Renal cortical epithelial cell (primary cell): ENCODE measurements around the gene ITGA11. TPM values are rescaled to one million over a fixed set of nuclear protein-coding genes. Genes with fewer than 3 reads are reported as not detected.

ENCODE experiments used
- DNase-seq: peaks from one replicate; pipeline ENCODE4 v3.0.0-alpha.2; 2011; ENCODE audit warnings: low read depth
- total RNA-seq: library from RNA; depleted of rRNA; stranded (reverse); fragments of >200 nt; gene quantifications from 2 replicates; pipeline ENCODE4 v1.2.3, GENCODE V29; 2014

ITGA11 gene
- total RNA-seq, 1 donor from 2014 or later, result 9.2 TPM

DNA sequence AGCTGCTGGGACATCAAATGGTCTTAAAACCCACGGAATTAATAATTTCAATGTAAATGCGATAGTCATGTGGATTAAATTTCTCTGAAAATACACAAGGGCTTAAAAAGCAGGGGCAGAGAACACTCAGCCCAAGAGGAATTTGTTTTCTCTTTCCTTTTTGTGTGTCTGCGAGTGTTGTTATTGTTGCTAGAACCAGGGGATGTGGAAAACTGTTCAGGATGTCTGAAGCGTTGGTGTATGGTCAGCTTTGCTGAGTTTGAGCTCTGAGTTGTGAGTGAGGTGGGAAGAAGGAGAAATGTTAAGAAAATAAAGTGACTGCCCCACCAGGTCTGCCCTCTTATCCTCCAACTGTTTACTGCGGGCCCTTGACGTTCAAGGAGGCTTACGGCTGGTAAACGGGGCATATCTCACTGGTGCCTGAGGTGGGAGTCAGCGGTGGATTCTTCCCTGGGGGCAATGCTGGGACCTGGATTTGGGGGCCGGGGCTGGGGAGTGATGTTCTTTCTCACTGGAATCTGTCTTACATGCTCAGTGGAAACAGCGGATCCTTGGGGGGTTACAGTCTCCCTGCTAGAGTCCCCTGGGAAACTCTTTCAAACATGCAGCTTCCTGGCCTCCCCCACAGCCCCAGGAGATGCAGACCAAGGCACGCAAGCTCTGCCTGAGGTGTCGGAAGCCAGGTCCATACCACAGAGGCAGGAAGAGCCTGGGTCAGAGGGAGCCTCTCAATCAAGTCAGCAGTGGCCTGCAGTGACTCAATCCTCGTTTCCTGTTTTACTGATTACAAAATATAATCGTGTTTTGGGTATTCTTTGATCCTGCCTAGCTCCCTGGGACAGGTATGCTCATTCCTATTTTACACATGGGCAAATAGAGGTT, 41.8 kb downstream of the ITGA11 start:
- peak; percentile 41 for DNase-seq

DNA sequence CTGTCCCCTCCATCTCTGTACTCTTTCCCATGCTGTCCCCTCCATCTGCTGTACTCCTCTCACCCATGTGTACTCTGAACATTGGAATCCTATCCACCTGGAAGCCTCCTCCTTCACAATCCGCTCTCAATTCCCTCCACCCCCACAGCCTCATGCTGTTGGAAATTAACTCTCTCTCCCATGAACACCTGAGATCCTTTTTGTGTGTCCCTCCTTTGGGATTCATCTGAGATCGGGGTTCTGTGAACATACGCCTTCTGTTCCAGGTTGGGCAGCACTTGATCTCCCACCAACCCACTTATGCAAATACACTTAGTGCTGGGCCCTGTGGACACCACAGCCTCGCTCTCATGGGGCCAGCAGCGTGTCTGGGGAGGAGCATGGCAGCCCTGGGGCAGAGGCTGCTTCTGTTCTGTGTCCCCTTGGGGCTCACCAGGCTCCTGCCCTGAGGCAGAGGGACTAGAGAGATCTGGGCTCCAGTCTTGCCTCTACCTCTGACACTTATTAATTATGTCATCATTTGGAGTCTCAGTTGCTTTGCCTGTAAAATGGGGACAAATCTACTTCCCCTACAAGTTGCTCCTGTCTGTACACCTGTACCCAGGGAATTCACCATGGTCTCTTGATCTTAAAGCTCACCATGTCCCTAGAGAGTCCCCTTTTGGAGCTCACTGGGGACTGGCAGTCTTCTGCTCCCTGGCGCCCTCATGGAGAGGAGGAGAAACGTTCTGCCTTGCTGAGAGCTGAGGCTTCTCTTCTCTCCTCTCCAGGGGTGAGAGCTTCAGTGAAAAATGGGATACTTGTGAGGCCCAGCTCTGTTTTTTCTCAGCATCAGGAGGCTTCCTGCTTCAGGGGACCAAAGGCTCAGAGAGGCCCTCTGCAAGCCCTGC, 42.7 kb downstream of the ITGA11 start:
- DNase-seq, result no peak

DNA sequence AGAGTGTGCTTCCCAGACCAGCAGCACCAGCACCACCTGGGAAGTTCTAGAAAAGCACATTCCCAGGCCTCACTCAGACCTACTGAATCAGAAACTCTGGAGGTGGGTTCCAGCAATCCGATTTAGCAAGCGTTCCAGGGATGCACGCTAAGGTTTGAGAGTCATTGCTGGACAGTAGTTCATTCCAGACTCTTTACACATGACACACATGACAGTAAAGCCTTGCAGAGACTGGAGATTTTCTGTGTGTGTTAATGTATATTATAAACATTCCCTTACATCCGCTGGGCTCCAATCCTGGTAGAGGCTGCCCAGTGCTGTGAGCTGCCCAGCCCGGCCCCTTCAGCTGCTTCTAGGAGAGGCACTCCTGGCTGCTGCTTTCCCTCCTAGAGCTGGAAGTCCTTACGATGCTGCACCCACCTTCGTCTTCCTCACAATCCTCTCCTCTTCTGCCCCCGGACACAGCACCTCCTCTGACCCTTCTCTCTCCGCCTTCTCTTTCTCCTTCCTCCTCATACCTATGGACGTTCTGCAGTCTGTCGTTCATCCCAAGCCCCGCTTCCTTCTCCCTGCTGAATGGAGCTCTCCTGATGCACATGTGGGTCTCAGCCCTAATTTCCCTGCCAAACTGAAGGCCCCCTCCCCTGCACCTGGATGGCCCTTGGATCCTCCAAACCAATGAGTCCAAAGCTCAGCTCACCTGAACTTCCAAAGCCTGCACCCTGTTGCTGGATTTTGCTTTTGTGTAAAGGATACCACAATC, 44.4 kb downstream of the ITGA11 start:
- DNase-seq, result no peak

DNA sequence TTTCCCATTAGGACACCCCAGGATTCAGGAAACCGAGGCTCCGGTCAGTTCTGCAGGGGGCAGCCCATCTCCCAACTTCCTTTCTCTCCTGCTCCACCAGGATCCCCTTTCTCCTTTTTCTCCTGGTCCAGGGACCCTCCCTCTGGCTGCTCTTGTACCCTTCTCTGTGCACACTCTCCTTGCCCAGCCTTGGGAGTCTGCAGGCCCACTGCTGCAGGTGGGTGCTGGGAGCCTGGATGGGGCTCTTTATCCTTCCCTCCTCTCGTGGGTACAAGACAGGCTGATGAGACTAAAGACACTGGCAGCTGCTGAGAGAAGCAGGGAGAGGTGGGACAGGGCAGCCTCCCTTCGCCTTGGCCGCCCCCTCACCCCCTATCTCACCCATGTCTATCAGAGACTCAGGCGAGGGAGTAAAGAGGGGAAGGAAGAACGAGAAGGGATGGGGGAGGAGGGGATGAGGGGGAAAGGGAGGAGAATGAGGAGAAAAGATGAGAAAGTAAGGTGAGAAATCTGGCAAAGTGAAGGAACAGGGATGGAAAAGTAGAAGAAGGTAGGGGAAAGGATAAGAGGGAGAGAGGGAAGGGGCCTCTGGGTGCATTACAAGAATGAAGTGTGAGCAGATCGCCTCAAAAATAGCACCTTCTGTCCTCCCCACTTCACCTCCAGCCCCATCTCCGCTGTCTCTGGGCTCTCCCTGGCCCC, 45.2 kb downstream of the ITGA11 start:
- DNase-seq, result no peak

DNA sequence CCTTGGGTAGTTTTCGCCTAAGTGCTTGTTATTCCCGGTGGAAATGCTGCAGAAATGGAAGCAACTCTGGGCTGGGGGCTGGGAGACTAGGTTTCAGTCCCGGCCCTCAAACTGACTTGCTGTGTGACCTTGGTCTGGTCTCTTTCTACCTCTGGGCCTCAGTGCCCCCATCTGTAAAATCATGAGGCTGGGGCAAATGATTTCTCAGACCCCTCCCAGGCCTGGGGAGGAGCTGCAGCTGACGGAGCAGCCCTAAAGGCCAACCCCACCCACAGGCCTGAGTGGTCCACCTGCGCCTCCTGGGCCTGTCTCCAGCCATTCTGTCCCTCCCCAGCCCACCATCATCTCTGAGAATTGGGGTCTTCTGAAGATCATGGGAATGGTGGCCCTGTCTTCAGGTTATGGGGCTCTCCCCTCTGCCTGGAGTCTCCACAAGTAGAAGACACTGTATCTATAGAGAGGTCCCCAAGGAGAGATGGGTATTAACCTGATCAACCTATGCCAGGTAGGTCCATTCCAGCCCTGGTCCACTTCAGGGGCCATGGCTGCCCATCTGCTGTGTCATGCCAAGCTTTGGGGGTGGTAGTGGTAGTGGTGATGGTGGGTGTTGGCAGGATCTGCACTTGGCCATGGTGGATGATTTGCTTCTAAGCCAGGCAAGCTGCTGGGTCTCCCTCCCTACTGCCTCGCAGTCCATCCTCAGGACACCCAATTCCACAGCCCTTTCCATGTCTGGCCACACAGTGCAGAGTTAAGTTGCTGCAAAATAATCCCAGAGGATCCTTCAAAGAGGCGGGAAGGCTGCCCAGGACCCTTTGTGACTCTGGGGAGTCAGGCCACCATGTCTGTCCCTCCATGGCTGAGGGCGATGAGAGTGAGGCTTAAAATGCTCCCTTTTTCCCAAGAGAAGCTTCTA, 46.0 kb downstream of the ITGA11 start:
- no peak for DNase-seq

DNA sequence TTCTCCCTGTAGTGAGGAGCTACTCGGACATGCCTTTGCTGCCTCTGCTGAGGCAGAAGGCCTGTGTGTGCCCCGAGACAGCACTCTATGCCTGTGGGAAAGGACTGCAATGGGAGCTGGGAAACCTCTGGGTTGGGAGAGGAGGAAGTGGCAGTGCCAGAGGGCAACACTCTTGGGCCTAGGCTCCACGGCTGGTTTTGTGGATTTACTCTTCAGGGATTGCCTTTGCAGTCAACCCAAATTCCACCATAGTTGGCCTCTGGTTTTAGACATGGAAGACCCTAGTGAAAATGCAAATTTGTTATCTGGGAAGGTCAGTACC, 46.8 kb downstream of the ITGA11 start:
- no peak for DNase-seq

DNA sequence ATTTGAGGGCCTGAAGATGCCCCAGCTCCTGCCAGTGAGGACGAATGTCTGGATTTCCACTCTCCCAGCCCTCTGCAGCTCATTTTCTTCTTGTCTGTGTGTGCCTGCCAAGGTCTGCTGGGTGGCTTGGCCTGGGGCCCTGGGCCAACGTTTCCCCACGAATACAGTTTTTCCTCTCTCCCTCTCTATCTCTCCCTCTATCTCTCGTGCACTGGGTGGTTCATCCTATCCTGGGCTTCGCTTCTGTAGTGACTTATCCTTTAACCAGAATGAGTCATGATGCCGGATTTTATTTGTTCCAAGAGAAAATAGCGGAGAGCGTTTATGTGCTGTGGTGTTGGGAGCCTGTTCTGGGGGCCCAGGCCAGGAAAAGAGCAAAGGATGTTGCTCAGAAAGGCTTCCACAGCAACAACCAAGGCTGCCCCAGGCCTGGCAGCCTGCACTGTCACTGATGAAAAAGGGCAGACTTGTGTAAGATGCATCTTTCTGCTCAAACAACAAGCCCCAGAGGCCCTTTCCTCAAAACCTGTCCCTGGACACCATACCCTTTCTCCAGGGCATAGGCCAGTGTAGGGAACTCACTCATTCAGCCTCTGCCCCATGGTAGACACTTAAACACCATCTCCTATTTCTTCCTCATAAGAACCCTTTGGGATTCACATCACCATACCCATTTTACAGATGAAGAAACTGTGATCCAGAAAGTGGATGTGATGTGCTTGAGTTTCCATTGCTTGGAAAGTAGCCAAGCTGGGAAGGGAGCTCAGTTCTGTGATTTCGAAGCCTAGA, 47.3 kb downstream of the ITGA11 start:
- peak; percentile 76 for DNase-seq

DNA sequence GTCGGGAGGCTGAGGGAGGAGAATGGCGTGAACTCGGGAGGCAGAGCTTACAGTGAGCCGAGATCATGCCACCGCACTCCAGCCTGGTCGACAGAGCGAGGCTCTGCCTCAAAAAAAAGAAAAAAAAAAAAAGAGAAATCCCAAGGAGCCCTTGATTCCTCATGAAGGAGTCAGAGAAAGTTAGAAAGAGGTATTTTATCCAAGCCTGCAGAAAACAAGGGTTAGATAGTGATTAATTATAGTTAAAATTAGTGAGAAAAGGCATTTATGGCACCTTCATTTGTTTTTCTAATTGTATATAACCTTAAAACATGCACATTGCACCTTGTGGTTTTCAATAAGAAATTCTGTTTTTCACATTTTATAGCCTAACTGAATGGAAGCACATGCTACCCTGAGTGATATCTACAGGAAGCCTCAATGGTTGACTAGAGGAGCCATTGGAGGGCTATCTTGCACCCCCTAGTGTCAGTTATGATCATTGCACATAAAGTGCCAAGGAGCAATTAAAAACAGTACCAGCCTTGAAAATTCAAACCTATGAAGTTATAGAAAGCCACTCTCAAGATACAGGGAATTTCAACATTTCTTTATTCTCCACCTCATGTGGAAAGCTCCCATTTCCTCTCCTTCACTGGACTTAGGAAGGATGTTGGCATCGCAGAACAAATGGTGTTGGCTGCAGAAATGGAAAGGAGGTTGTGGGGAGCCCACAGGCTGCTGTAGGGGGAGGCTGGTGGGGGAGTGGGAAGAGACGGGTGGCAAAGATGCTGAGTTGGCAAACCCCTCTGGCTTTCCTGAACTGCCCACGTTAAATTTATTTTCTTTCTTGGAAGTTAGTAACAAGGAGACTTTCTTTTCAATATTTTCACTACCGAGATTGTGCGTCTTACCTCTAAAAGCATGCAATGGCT, 48.5 kb downstream of the ITGA11 start:
- peak; percentile 35 for DNase-seq

DNA sequence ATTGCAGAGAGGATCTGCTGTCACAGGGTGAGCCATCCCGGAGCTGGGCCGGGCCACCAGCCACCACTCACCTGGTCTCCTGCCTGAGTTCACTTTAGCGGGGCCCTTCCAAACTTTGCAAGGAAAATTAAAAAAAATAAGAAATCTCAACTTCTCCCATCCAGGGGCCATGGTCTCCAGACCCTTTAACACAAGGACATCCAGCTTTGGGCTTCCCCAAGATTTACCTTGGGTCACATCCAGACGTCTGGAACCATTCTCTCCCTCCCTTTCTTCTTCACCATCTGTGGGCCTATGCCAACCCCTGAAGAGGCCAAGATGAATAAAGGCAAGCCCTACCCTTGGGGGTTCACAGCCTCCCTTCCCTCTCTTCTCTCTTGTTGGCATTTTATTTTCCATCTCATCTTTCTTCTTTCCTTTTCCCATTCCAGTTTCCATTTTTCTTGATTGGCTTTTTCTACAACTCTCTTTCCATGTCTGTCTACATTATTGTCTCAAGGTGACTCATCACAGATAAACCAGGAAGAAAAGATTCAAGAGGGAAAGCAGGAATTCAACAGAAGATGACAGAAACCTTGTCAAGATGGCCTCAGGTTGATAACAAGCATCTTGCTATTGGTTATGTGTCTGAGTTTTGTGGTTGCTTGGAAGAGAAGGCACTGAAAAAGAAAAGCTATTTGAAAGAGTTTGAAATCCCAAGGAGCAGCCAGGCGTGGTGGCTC, 49.5 kb downstream of the ITGA11 start:
- DNase-seq, result peak; percentile 19

DNA sequence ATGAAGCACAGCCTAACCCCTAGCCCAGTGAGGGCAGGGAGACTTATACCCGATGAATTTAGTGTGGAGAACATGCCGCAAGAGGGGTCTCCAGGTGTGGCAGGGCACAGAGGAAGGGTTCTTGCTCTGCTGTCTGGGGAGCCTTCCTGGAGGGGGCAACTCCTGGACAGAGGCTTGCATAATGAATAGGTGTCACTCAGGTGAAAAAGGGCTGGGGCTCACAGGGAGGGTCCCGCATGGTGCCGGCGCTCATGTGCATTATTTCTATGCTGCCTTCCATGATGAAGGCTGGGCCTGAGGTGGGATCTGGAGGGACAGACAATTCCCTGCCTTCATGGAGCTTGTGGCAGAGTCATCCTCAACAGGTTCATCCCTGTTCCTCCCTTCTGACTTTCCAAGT, 51.5 kb downstream of the ITGA11 start:
- no peak for DNase-seq

DNA sequence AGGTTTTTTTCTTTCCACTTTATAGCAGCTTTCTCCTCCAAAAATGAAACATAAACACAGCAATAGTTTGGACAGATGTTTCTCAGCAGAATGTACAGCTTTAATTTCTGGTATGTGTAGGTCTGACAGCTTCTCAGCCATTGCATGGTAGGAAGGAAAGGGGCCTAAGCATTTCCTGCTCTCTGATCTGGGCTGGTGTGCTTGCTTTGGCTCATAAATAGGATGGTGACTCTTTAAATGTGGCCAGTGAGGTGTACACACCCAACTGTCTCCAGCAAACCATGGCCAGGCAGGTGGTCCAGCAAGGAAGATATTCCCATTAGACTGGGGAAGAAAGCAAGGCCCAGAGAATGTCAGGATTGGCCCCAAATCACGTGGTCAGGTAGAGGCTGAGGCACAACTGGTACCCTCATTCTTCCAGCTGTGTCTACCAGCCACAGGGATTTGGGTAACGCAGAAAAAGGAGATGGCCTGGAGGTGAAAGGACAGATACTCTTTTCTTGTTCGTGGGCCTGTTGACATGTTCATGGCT, 52.1 kb downstream of the ITGA11 start:
- DNase-seq, result no peak

DNA sequence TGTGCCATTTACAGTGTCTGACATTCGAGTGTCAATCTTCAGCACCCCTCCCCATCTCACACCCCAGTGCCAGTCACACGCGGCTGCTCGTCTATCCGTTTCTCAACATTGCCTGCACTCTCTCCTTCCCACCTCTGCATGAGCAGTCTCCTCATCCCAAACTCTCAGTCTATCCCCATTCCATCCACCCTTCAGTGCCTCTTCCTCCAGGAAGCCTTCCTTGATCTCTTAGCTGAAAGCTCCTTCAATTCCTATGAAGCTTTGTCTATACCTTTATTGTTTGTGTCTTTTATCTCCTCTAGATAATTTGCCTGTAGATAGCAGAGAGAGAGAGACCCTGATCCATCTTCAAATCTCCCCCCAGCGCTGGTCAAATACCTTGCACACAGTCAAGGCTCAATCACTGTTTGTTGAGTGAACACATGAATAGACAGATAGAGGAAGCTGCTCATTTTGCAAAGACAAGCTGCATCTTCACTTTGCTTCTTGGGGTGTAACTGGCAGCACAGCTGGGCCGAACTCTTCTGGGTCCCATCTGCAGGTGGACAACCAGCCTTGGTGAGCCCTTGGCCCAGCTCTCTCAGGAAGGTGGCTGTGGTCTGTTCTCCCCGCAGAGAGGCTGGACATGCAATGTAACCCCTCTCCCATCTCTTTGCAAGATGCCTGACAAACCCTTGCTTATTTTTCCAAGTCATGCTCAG, 52.8 kb downstream of the ITGA11 start:
- DNase-seq, result no peak

DNA sequence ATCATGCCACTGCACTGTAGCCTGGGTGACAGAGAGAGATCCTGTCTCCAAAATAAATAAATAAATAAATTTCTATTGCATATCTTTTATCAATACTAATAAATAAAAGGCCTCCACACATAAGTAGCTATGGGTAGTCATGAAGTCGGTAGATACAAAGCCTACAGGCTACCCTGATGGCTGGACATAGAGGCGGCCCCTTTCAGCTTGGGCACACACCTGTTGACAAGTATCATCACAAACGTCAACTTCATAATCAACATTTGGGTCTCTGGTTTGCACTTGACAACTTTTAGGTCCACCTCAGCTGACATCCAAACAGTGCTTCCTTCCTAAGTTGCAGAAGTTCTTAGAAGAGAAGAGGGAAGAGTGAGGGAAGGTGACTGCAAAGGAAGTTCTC, 53.4 kb downstream of the ITGA11 start:
- no peak for DNase-seq

DNA sequence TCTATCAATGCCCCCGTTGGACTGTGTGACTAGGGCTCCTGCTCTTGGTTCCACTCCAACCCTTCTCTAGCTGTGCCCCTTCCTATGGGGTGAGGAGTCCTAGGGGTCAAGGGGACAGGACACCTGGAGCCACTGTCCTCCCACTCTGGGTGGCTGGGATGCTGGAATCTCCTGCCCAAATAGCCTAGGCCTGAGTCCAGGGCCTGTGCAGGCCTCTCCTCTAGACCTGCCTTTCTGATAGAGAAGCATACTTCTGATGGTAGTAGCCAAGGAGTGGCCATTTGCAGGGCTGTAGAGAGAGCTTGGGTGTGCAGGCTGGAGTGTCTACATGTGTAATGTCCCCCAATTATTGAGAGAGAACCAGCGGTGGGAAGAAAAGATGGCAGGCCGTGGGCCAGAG, 54.2 kb downstream of the ITGA11 start:
- no peak for DNase-seq

DNA sequence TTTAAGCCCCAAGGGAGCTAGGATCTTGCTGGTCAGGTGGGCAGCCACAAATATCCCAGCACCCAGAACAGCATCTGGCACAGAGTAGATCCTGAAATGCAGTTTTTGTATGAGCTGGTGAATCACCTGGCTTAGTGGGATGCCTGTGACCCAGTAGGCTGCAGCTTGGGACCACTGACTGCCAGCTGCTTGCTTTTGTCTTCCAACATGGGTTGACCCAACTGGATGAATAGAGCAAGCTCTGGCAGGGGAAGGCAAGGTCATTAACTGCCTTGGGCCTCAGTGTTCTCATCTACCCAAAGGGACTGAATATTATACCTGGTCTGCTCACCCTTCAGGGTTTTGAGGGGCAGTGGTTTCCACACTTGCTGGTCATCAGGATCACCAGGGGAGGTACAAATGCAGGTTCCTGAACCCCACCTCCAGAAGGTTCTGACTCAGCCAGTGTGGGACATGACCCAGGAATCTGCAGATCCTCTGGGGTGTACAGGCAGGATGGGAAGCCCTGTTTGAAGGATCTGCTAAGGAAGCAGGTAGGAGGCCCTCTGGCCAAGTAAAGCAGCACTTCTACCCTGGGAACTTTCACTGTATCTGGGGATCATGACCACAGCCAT, 55.4 kb downstream of the ITGA11 start:
- DNase-seq, result no peak

DNA sequence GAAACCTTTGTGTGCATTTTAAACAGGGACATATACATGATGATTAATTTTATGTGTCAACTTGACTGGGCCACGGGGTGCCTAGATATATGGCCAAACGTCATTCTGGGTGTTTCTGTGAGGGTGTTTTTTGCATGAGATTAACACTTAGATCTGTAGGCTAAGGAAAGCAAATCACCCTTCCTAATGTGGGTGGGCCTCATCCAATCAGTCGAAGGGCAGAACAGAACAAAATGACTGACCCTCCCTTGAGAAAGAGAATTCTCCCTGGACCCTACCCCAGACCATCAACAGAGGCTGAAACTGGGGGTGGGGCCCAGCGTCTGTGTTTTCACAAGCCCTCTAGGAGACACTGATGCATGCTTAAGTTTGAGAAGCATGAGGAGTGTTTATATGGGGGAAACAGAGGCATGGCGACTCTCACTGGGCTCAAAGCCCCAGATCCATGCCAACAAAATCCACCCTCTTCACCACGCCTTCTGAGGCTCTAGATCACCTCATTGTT, 56.2 kb downstream of the ITGA11 start:
- no peak for DNase-seq
